ENCODE measurements around the gene HEXD. TPM values are rescaled to one million over a fixed set of nuclear protein-coding genes. Genes with fewer than 3 reads are reported as not detected.

Gene HEXD
- total and polyA plus RNA-seq, 10 of the 15 experiments (the other 5 are each of a cell fraction or from before 2014, with no cell fraction given), result 1.6 to 24.2 (median 7.0) TPM

GRCh38 chr17:82461827-82462524, 43.8 kb downstream of the HEXD start:
- TF ChIP-seq TCF12 (IDR thresholded peaks at IDR 0.05; ENCODE audit: low read depth, low read length) (no peak), TCF3 (IDR thresholded peaks at IDR 0.05; ENCODE audit: borderline replicate concordance, insufficient read depth, low read depth, low read length) (no peak), ZZZ3 (IDR thresholded peaks at IDR 0.05; ENCODE audit: control insufficient read depth, insufficient read length, low read depth) (no peak), SUZ12 (IDR thresholded peaks at IDR 0.05; ENCODE audit: unreplicated experiment) (no peak), ZNF622 (IDR thresholded peaks at IDR 0.05) (no peak), BRCA1 (IDR thresholded peaks at IDR 0.05; ENCODE audit: low read depth, low read length) (no peak), WRNIP1 (IDR thresholded peaks at IDR 0.05; ENCODE audit: borderline replicate concordance, low read depth, low read length) (no peak), RCOR1 (conservative IDR thresholded peaks at IDR 0.05; ENCODE audit: low read depth, low read length) (no peak), LARP7 (IDR thresholded peaks at IDR 0.05) (no peak), HDAC2 (IDR thresholded peaks at IDR 0.05) (no peak), CHD1 (IDR thresholded peaks at IDR 0.05; ENCODE audit: low read depth, low read length) (no peak), TCF7 (IDR thresholded peaks at IDR 0.05; ENCODE audit: borderline replicate concordance) (no peak), SMAD5 (IDR thresholded peaks at IDR 0.05; ENCODE audit: low read depth) (no peak)
- TF ChIP-seq, protein P1, sequence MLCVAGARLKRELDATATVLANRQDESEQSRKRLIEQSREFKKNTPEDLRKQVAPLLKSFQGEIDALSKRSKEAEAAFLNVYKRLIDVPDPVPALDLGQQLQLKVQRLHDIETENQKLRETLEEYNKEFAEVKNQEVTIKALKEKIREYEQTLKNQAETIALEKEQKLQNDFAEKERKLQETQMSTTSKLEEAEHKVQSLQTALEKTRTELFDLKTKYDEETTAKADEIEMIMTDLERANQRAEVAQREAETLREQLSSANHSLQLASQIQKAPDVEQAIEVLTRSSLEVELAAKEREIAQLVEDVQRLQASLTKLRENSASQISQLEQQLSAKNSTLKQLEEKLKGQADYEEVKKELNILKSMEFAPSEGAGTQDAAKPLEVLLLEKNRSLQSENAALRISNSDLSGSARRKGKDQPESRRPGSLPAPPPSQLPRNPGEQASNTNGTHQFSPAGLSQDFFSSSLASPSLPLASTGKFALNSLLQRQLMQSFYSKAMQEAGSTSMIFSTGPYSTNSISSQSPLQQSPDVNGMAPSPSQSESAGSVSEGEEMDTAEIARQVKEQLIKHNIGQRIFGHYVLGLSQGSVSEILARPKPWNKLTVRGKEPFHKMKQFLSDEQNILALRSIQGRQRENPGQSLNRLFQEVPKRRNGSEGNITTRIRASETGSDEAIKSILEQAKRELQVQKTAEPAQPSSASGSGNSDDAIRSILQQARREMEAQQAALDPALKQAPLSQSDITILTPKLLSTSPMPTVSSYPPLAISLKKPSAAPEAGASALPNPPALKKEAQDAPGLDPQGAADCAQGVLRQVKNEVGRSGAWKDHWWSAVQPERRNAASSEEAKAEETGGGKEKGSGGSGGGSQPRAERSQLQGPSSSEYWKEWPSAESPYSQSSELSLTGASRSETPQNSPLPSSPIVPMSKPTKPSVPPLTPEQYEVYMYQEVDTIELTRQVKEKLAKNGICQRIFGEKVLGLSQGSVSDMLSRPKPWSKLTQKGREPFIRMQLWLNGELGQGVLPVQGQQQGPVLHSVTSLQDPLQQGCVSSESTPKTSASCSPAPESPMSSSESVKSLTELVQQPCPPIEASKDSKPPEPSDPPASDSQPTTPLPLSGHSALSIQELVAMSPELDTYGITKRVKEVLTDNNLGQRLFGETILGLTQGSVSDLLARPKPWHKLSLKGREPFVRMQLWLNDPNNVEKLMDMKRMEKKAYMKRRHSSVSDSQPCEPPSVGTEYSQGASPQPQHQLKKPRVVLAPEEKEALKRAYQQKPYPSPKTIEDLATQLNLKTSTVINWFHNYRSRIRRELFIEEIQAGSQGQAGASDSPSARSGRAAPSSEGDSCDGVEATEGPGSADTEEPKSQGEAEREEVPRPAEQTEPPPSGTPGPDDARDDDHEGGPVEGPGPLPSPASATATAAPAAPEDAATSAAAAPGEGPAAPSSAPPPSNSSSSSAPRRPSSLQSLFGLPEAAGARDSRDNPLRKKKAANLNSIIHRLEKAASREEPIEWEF (IDR thresholded peaks at IDR 0.05; ENCODE audit: insufficient replicate concordance, low read depth, low read length), result no peak
- TF ChIP-seq, protein P2, sequence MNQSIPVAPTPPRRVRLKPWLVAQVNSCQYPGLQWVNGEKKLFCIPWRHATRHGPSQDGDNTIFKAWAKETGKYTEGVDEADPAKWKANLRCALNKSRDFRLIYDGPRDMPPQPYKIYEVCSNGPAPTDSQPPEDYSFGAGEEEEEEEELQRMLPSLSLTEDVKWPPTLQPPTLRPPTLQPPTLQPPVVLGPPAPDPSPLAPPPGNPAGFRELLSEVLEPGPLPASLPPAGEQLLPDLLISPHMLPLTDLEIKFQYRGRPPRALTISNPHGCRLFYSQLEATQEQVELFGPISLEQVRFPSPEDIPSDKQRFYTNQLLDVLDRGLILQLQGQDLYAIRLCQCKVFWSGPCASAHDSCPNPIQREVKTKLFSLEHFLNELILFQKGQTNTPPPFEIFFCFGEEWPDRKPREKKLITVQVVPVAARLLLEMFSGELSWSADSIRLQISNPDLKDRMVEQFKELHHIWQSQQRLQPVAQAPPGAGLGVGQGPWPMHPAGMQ (IDR thresholded peaks at IDR 0.05; ENCODE audit: borderline replicate concordance), result no peak
- POLR2A ChIA-PET, result no interaction called here

More at GRCh38 chr17:82461827-82462524, 43.8 kb downstream of the HEXD start:
- H2AFZ ChIP-seq (ENCODE audit: control insufficient read depth, low read depth, low read length), result no peak overlapping the region
- H4K20me1 ChIP-seq (ENCODE audit: control insufficient read depth, insufficient read depth), result no peaks in the 10 kb centered on the region; the same call in 1 of the 2 replicates
- RAD21 ChIA-PET (ENCODE audit: unreplicated experiment), result no interaction called here
- SMC1A ChIA-PET (ENCODE audit: uncharacterized antibody, unreplicated experiment), result no interaction called here
- no peak overlapping the region for H3K4me3 ChIP-seq
- ATAC-seq (no peak), FAIRE-seq (no peak), DNase-seq (ENCODE audit: low read depth, low spot score) (no peak)
- BruUV-seq (replicated peaks), result no TSS peak
- intact Hi-C loops (cut with micrococcal nuclease; ENCODE audit: unreplicated experiment) (no loop called here), in situ Hi-C loops (cut with MboI) (no loop called here)
- no peaks in the 10 kb centered on the region for H3K27me3 ChIP-seq (replicated peaks in 1 of 2; ENCODE audit: control insufficient read depth in 2 of 2, insufficient read depth in 2 of 2, low read length in 1 of 2)
- H3K9me3 ChIP-seq (replicated peaks; ENCODE audit: control insufficient read depth, insufficient read depth, low read length), result no peaks in the 10 kb centered on the region
- CTCF ChIA-PET, result interaction anchor here (1.5 to 2.5 kb wide), 2 partner anchors 92 to 104 kb away, joined by 3 to 7 read pairs; no protein-coding TSS in a partner anchor
- H3K36me3 ChIP-seq (ENCODE audit: control insufficient read depth in 2 of 2, insufficient read depth in 2 of 2, low read length in 1 of 2), result peaks cover 17 to 50% of the 10 kb centered on the region in 2 experiments
- H3K9ac ChIP-seq (ENCODE audit: control insufficient read depth, insufficient read depth, low read length), result no peak overlapping the region
- no peak overlapping the region for H3K4me2 ChIP-seq (ENCODE audit: control insufficient read depth, insufficient read depth)
- 93% methylated on average over 10 of the region's 10 CpGs for WGBS (ENCODE audit: insufficient coverage, insufficient replicate concordance, low lambda C conversion rate, missing lambda C conversion rate)
- peaks cover 6% of the 10 kb centered on the region for H3K4me1 ChIP-seq (ENCODE audit: control insufficient read depth, insufficient read depth, low read length)
- peaks cover 10% of the 10 kb centered on the region for H3K79me2 ChIP-seq (ENCODE audit: control insufficient read depth, insufficient read depth, low read length)
- no peak overlapping the region for H3K27ac ChIP-seq (ENCODE audit: control insufficient read depth, insufficient read depth)

Measured in GM12878 (cell line).